ENCODE measurements around the gene ATP6V1B1.

- TF ChIP-seq CTCF (conservative IDR thresholded peaks at IDR 0.05; ENCODE audit: low read depth, low read length) = no peak
- TF ChIP-seq EZH2 (IDR thresholded peaks at IDR 0.05; ENCODE audit: borderline replicate concordance, low read depth, low read length, poor library complexity, severe bottlenecking) = no peak
Observed at GRCh38 chr2:71006955-71007799, 71.5 kb downstream of the ATP6V1B1 start.

Data from A673 (cell line).